ENCODE data around the gene URB1. TPM values are rescaled to one million over a fixed set of nuclear protein-coding genes. Genes with fewer than 3 reads are reported as not detected.
"Not testable (repeated sequence)": the region's sequence is repeated elsewhere in the genome, so short reads cannot be mapped to it uniquely, and the experiment has no call there.

Gene URB1
- total RNA-seq, result 10 to 100 TPM; 15.4 to 16.7 TPM

GRCh38 chr21:32392880-32393676 lies at the start of gene URB1:
Gene URB1, minus strand, starts transcription at chr21:32393012. Its CDS starts 102 bp downstream, at chr21:32392910.
- peak within 1 kb of the TSS; percentile 90 for H3K27ac Mint-ChIP-seq
- ATAC-seq (replicated peaks in 1 of 2), result peak; percentile 98
- H3K36me3 Mint-ChIP-seq (ENCODE audit: insufficient read depth in 2 of 2), result peaks cover 2 to 3% of the 10 kb centered on the region in 2 donors
- peaks cover 51% of the 10 kb centered on the region for H3K4me1 Mint-ChIP-seq (ENCODE audit: low read depth)
- H3K4me3 Mint-ChIP-seq, result peak within 1 kb of the TSS; percentile 81 to 91
- H3K27me3 Mint-ChIP-seq (ENCODE audit: low read depth), result peaks cover under 1% of the 10 kb centered on the region
- H3K9me3 Mint-ChIP-seq, result no peaks in the 10 kb centered on the region
- peak; percentile 95 to 98 for DNase-seq

- H3K4me3 Mint-ChIP-seq, result no peak overlapping the region
- peaks cover 0 to 5% of the 10 kb centered on the region in 2 donors for H3K9me3 Mint-ChIP-seq
- DNase-seq (no peak), ATAC-seq (replicated peaks in 1 of 2) (no peak)
- H3K27me3 Mint-ChIP-seq (ENCODE audit: low read depth), result peaks cover 7% of the 10 kb centered on the region
- H3K27ac Mint-ChIP-seq, result peak overlapping the region; percentile 52
- H3K4me1 Mint-ChIP-seq (ENCODE audit: low read depth), result peaks cover 11% of the 10 kb centered on the region
- H3K36me3 Mint-ChIP-seq (ENCODE audit: insufficient read depth in 2 of 2), result no peaks in the 10 kb centered on the region
Measured at GRCh38 chr21:32437729-32438128, 44.9 kb upstream of the URB1 start.

GRCh38 chr21:32432982-32433660 lies 40.3 kb upstream of the URB1 start:
- H3K27ac Mint-ChIP-seq; H3K36me3 Mint-ChIP-seq (ENCODE audit: insufficient read depth in 2 of 2); H3K27me3 Mint-ChIP-seq (ENCODE audit: low read depth); H3K9me3 Mint-ChIP-seq; ATAC-seq (replicated peaks in 1 of 2); DNase-seq; H3K4me3 Mint-ChIP-seq: not testable (repeated sequence)
- peaks cover 10% of the 10 kb centered on the region for H3K4me1 Mint-ChIP-seq (ENCODE audit: low read depth)

DNA sequence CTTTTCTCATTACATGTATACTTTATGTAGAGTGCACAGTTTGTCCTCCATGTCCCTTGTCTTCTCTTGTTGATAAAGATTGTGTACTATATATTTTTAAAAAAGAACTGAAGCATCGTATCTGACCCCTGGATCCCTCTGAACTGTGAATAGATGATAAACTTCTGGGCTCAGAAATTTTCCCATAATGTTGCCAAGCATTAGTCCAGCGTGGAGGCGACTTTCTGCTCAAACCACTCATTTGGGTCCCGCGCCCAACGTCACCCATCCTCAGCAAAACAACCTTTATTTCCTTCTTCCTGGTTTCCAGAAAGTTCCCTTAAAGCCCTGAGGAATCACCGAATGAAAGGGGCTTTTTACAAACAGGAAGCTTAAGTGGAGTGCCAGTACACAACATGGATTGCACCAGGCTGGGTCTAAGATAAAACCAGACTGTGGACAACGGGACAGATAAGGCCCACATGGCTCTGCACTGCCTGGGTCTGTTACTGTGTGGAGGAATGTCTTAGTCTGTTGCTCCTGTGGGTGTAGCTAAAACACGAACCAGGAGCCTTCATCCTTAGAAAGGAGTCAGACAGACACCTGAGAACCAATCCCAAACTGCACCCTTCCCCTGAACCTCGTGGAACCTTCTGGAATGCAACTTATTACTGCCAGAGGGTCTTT lies 35.3 kb upstream of the URB1 start:
- DNase-seq (no peak), ATAC-seq (replicated peaks in 1 of 2) (no peak)
- Mint-ChIP-seq H3K27me3 (ENCODE audit: low read depth) (no peaks in the 10 kb centered on the region), H3K27ac (no peak overlapping the region), H3K36me3 (ENCODE audit: insufficient read depth in 2 of 2) (peaks cover 0 to 2% of the 10 kb centered on the region in 2 donors), H3K4me1 (ENCODE audit: low read depth) (no peaks in the 10 kb centered on the region), H3K9me3 (no peaks in the 10 kb centered on the region), H3K4me3 (no peak overlapping the region)

- no peak for DNase-seq
- peaks cover 2 to 6% of the 10 kb centered on the region in 2 donors for H3K36me3 Mint-ChIP-seq (ENCODE audit: insufficient read depth in 2 of 2)
- H3K27me3 Mint-ChIP-seq (ENCODE audit: low read depth), result no peaks in the 10 kb centered on the region
- H3K4me1 Mint-ChIP-seq (ENCODE audit: low read depth), result no peaks in the 10 kb centered on the region
- H3K9me3 Mint-ChIP-seq, result peaks cover 0 to 1% of the 10 kb centered on the region in 2 donors
- no peak for ATAC-seq (replicated peaks in 1 of 2)
- no peak overlapping the region for H3K27ac Mint-ChIP-seq
- H3K4me3 Mint-ChIP-seq, result no peak overlapping the region
Measured at GRCh38 chr21:32426592-32427051, 33.8 kb upstream of the URB1 start.

DNA sequence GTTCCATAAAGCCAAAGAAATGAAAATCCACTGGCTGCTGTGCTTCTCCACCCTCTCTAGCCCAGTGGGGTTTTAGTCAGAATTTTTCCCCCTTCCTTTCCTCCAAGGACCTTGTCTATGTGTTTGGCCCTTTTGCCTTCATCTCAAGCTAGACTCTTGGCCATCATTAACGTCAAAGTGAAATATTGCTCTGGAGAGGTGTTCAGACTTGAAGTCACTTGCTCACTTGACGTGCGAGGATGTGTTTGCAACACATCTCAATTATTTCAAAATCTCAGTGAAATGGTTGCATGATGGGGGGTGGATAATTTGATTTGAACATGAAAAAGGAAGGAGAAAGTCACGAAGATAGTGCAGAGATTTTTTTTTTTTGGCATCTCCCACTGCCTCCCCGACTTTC lies 33.3 kb upstream of the URB1 start:
- H3K4me3 Mint-ChIP-seq, result no peak overlapping the region
- ATAC-seq (replicated peaks in 1 of 2), result no peak
- no peak overlapping the region for H3K27ac Mint-ChIP-seq
- H3K36me3 Mint-ChIP-seq (ENCODE audit: insufficient read depth in 2 of 2), result peaks cover 2 to 6% of the 10 kb centered on the region in 2 donors
- DNase-seq, result no peak
- H3K4me1 Mint-ChIP-seq (ENCODE audit: low read depth), result no peaks in the 10 kb centered on the region
- H3K27me3 Mint-ChIP-seq (ENCODE audit: low read depth), result no peaks in the 10 kb centered on the region
- H3K9me3 Mint-ChIP-seq, result peaks cover 0 to 1% of the 10 kb centered on the region in 2 donors

GRCh38 chr21:32425628-32426027 lies 32.8 kb upstream of the URB1 start:
- Mint-ChIP-seq H3K27me3 (ENCODE audit: low read depth) (no peaks in the 10 kb centered on the region), H3K4me3 (no peak overlapping the region), H3K4me1 (ENCODE audit: low read depth) (no peaks in the 10 kb centered on the region), H3K36me3 (ENCODE audit: insufficient read depth in 2 of 2) (peaks cover 2 to 6% of the 10 kb centered on the region in 2 donors), H3K27ac (no peak overlapping the region), H3K9me3 (peaks cover 0 to 1% of the 10 kb centered on the region in 2 donors)
- no peak for DNase-seq
- ATAC-seq (replicated peaks in 1 of 2), result no peak

- H3K36me3 Mint-ChIP-seq (ENCODE audit: insufficient read depth in 2 of 2), result peaks cover 2 to 4% of the 10 kb centered on the region in 2 donors
- H3K4me3 Mint-ChIP-seq, result no peak overlapping the region
- H3K9me3 Mint-ChIP-seq, result peaks cover 0 to 1% of the 10 kb centered on the region in 2 donors
- no peaks in the 10 kb centered on the region for H3K4me1 Mint-ChIP-seq (ENCODE audit: low read depth)
- no peak for DNase-seq
- ATAC-seq (replicated peaks in 1 of 2), result no peak
- no peak overlapping the region for H3K27ac Mint-ChIP-seq
- no peaks in the 10 kb centered on the region for H3K27me3 Mint-ChIP-seq (ENCODE audit: low read depth)
Measured at GRCh38 chr21:32424674-32425073, 31.9 kb upstream of the URB1 start.

- Mint-ChIP-seq H3K4me3 (no peak overlapping the region), H3K27ac (no peak overlapping the region)
- no peak for ATAC-seq (replicated peaks in 1 of 2)
Measured at GRCh38 chr21:32424191-32424535, 31.4 kb upstream of the URB1 start.

GRCh38 chr21:32423320-32424190 lies 30.7 kb upstream of the URB1 start:
- DNase-seq (no peak), ATAC-seq (replicated peaks in 1 of 2) (no peak)
- Mint-ChIP-seq H3K27ac (peak overlapping the region; percentile 76), H3K27me3 (ENCODE audit: low read depth) (no peaks in the 10 kb centered on the region), H3K4me1 (ENCODE audit: low read depth) (no peaks in the 10 kb centered on the region), H3K9me3 (peaks cover 0 to 1% of the 10 kb centered on the region in 2 donors), H3K4me3 (no peak overlapping the region), H3K36me3 (ENCODE audit: insufficient read depth in 2 of 2) (peaks cover 2 to 4% of the 10 kb centered on the region in 2 donors)

More at GRCh38 chr21:32424191-32424535, 31.4 kb upstream of the URB1 start:
- DNase-seq, result no peak
- Mint-ChIP-seq H3K9me3 (peaks cover 0 to 1% of the 10 kb centered on the region in 2 donors), H3K27me3 (ENCODE audit: low read depth) (no peaks in the 10 kb centered on the region), H3K36me3 (ENCODE audit: insufficient read depth in 2 of 2) (peaks cover 2 to 4% of the 10 kb centered on the region in 2 donors), H3K4me1 (ENCODE audit: low read depth) (no peaks in the 10 kb centered on the region)

DNA sequence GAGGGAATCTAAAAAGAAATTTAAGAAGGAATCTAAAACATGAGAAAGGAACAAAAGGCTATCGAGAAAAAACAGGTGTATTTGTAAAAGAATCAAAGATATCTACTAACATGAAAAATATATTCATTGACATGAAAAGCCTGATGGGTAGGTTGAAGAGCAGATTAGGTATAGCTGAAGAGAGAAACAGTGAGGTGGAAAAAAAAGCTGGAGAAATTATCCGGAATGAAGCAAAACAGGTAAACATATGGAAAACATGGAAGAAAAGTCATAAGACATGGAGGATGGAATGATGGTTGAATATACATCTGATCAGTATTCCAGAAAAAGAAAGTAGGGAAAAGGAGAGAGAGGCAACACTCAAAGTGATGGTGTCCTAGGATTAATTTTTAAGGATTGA lies 29.3 kb upstream of the URB1 start:
- H3K4me1 Mint-ChIP-seq (ENCODE audit: low read depth), result no peaks in the 10 kb centered on the region
- H3K9me3 Mint-ChIP-seq, result peaks cover 0 to 1% of the 10 kb centered on the region in 2 donors
- H3K4me3 Mint-ChIP-seq, result no peak overlapping the region
- ATAC-seq (replicated peaks in 1 of 2), result no peak
- H3K27me3 Mint-ChIP-seq (ENCODE audit: low read depth), result no peaks in the 10 kb centered on the region
- H3K27ac Mint-ChIP-seq, result no peak overlapping the region
- H3K36me3 Mint-ChIP-seq (ENCODE audit: insufficient read depth in 2 of 2), result peaks cover 2 to 4% of the 10 kb centered on the region in 2 donors
- DNase-seq, result no peak

DNA sequence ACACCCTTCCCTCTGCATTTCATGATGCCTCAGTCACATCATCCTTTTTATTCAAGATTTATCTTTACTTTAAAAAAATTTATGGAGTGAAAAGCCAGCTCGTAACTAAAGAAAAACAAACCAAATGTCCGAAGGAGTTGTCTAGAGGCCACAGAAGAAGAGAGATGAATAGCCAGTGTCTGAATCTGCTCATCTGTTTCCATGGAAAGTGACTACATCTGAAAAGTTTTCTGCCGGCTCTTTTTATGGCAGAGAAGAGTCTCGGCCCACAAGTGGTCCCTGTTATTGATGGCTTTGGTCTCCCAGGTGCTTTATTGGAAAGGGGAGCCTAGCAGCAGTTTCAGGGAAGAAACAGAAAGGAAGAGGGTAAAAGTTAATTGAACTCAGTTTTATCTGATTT lies 25.3 kb upstream of the URB1 start:
- peaks cover 23% of the 10 kb centered on the region for H3K4me1 Mint-ChIP-seq (ENCODE audit: low read depth)

More for the DNA sequence above, 25.3 kb upstream of the URB1 start:
- Mint-ChIP-seq H3K36me3 (ENCODE audit: insufficient read depth in 2 of 2) (peaks cover 4 to 5% of the 10 kb centered on the region in 2 donors), H3K9me3 (peaks cover 0 to 1% of the 10 kb centered on the region in 2 donors), H3K27me3 (ENCODE audit: low read depth) (no peaks in the 10 kb centered on the region), H3K27ac (no peak overlapping the region), H3K4me3 (no peak overlapping the region)
- no peak for DNase-seq
- ATAC-seq (replicated peaks in 1 of 2), result no peak
